KG1 (cell line): Measurements from ENCODE around the gene TTLL4.

Experiments
- DNase-seq: peaks from one replicate; lab custom pipeline; 2025; lab: John Stamatoyannopoulos, UW

The TTLL4 gene, protein sequence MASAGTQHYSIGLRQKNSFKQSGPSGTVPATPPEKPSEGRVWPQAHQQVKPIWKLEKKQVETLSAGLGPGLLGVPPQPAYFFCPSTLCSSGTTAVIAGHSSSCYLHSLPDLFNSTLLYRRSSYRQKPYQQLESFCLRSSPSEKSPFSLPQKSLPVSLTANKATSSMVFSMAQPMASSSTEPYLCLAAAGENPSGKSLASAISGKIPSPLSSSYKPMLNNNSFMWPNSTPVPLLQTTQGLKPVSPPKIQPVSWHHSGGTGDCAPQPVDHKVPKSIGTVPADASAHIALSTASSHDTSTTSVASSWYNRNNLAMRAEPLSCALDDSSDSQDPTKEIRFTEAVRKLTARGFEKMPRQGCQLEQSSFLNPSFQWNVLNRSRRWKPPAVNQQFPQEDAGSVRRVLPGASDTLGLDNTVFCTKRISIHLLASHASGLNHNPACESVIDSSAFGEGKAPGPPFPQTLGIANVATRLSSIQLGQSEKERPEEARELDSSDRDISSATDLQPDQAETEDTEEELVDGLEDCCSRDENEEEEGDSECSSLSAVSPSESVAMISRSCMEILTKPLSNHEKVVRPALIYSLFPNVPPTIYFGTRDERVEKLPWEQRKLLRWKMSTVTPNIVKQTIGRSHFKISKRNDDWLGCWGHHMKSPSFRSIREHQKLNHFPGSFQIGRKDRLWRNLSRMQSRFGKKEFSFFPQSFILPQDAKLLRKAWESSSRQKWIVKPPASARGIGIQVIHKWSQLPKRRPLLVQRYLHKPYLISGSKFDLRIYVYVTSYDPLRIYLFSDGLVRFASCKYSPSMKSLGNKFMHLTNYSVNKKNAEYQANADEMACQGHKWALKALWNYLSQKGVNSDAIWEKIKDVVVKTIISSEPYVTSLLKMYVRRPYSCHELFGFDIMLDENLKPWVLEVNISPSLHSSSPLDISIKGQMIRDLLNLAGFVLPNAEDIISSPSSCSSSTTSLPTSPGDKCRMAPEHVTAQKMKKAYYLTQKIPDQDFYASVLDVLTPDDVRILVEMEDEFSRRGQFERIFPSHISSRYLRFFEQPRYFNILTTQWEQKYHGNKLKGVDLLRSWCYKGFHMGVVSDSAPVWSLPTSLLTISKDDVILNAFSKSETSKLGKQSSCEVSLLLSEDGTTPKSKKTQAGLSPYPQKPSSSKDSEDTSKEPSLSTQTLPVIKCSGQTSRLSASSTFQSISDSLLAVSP

DNA sequence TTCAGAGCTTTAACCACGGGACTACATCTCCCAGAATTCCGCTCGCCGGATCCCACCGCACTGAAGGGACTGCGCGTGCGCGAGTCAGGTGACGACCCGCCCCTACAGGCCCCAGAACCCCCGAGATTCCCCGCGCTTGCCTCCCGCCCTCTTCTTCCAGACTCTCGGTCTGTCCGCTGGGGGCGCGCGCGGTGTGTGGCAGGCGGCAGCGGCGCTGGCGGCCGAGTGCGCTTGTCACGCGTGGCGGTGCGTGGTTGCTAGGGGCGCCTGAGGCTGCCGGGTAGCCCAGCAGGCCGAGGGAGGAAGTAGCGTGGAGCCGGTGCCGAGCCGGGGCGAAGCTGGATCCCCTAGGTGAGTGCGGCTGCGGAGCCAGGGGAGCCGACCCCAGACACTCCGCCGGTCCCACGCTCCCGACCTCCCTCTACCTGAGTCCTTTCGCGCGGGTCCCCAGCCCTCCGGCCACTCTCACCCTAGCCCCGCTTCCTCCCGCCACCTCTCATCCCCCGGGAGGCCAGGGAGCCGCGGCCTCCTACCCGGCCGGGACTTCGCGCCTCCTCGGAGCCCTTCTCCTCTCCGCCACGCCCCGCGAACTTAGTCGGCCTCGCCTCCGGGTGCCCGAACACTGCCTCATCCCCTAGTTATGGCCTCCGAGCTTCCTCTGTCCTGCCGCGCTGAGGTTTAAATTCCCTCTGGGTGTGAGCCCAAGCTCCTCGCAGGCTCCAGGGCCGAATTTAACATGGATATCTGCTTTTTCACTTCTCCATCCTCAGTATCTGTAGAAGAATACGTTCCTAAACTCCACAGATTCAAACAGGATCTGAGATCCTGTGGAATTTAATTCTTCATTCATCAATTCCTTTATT is at the start of gene TTLL4:
TTLL4 (plus strand) TSS at position 149 of the 863 bp plus-strand sequence. CDS start 26,842 bp downstream, outside the sequence.
- peak; percentile 90 for DNase-seq

DNA sequence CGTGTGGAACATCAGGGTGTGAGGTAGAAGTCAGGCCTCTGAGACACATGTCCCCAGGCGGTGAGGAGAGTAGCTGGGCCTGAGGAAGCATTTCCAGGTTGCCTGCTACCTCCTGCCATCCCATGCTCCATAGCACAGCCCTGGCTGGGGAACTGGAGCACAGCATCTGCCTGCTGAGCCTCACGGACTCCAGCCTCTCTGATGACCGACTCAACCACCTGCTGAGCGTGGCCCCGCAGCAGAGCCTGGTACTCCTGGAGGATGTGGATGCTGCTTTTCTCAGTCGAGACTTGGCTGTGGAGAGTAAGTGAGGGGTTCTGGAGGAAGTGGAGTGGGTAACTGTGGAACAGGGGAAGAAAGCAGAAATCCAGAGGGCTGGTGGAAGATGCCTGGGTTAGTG is 48.3 kb upstream of the TTLL4 start:
- DNase-seq, result no peak

DNA sequence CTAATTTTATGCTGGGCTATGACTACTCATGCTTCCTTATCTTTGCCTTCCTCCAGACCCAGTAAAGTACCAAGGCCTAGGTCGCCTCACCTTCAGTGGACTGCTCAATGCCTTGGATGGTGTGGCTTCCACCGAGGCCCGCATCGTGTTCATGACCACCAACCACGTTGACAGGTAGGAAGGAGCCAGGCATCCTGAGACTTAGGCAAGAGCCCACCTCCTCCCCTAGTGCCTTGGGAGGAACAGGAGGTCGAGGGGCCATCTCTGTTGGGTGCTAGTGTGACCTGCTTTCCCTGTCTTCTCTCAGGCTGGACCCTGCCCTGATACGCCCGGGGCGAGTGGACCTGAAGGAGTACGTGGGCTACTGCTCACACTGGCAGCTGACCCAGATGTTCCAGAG is 47.8 kb upstream of the TTLL4 start:
- DNase-seq, result no peak

DNA sequence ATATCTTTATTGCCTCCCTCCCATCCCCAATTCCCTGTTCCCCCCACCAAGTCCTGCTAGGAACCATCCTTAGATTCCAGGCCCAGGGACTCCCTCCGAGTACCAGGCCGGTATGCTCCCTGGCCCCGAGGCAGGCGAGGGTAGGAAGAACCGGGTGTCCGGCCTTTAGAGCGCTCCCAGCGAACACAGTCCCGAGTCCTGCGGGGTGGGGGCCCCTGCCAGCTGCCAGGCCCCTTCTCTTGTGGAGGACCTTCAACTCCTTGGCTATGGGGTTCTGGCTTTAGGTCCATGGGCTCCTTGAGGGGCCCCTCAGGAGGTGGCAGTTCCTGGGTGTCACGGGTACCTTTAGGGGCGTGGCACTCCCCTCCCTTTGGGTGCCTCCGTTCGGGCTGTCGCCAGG is 46.7 kb upstream of the TTLL4 start:
- no peak for DNase-seq

DNA sequence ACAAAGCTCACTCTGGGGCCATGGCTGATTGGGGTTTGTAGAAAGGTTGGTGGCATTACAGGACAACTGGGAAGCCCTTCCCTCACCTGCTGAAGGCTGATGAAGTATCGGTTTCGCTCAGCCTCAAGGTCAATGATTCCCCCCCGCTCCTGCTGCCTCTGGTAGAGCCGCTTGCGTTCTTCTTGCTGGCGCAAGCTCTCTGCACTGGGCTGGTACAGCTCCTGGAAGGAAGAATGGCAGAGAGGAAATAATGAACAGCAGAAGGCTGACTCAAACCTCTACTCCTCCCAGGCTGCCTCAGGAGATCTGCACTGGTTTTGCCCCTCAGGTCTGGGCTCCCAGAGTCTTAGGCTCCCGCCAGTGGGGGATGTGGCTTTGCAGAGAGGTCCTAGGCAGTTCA is 46.0 kb upstream of the TTLL4 start:
- no peak for DNase-seq

DNA sequence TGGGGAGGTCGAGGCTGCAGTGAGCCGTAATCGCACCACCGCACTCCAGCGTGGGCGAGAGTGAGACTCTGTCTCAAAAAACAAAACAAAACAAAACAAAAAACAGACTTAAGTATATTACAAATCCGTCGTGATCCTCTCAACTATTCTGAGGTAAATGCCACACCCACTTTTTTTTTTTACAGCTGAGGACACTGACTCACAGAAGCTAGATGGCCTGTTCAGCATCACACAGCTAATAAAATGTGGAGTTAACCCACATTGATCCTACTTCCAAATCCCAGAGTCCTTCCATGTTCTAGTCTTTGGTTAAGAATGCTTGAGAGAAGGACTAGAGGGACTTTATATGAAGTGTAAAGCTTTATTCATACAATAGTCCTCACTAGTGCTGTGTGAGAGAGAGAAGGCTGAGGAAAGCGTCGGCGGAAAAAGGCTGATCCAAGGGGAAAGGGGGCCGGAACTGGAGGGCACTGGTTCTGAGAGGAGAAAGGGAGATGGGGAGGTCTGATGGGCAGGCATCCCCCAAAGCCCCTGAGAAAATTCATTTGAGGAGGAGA is 39.5 kb upstream of the TTLL4 start:
- no peak for DNase-seq

DNA sequence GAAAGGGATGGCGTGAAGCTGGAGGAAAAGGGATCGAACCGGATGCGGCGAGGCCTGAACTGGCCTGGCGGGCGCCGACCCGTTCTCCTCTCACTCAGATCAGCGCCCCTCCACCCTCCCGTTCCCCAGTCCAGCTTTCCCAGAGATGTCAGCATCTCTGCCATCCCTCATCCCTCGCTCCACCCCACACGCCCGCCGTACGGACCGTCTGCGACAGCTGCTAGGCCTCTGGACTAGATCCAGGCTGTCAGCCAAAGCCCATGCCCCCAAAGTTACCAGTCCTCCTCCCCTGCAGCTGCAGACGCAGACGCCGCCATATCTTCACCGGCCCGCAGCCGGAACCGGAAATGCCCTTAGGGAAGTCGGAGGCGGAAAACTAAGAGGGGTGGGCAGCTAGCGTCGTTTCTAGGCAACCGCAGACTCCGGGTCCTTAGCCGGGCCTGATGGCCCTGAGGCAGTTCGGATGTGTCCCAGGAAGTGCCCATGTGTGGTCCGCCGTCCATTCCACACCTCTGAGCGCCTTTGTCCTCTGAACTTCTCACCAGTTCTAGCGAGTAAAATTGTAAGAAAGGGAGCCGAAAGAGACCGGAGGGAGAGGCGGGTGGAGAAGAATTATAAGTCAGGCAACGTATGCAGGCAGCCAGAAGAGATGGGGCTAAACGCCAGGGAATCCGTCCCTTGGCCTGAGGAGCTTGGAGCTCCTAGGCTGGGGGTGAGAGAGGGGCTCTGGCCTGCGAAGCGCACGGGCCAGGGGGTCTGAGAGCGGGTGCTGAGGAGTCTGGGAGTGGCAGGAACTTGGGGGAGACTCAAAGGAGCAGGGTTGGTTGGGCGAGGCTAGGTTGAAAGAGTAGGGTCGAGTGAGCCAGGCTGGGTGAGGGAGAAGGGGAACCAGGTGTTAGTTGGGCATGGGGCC is 38.7 kb upstream of the TTLL4 start, which contains the start of the genes RNF25 and STK36:
RNF25 (minus strand) TSS at position 349 of the 913 bp plus-strand sequence; CDS start at position 317, 32 bp downstream.
STK36 (plus strand) TSS at position 433 of the 913 bp plus-strand sequence. CDS start 744 bp downstream, outside the sequence.
- peak; percentile 52 for DNase-seq

DNA sequence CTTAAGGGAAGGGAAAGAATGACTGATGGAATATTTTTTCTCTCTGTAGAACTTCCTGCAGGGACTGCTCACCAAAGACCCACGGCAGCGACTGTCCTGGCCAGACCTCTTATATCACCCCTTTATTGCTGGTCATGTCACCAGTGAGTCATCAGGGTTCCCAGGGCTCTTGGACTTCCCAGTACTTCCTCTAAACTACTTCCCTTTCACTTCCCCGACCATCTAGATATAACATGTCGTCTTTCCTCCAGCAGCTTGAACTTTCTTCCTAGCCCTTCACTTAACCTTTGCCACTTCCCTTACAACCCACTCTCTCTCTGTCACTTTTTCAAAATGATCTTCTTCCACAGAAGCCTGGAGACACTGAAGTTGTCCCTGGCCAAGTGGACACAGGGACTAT is 31.5 kb upstream of the TTLL4 start:
- no peak for DNase-seq

DNA sequence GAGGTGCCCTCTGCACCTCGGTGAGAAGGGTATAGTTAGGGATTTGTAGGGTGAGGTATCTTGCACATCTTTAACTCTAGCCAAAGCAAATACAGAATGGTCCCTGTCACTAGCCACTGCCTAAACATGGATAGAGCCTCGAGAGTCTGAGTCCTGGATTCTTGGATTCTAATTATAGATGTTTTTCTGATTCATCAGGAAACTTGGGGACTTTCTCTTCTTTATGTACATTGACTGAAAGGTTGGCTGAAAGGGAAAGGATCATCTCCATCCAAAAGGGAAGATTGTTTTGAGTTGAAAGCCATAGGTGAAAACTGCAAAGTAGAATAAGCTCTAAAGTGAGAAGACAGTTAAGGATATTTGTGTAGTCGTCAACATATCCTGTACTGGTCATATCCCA is 30.6 kb upstream of the TTLL4 start:
- no peak for DNase-seq

DNA sequence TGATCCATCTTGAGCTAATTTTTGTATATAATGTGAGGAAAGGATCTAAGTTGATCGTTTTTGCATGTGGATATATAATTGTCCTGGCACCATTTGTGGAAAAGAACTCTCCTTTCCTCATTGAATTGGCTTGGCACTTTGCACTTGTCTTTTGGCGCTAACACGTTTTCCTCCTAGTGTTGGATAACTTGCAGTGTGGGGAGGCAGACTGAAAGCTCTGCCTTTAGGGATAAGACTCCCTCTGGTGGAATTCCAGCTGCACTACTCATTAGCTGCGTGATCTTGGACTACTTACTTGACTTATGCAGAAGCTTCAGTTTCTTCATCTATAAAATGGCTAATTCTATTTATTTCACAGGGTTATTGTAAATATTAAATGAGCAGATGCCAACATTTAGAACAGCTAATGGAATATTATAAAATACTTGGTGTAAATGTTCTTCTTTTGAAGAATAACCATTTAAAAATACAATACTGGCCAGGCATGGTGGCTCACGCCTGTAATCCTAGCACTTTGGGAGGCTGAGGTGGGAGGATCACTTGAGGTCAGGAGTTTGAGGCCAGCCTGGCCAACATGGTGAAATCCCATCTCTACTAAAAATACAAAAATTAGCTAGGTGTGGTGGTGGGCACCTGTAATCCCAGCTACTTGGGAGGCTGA is 23.1 kb upstream of the TTLL4 start:
- DNase-seq, result peak; percentile 28

DNA sequence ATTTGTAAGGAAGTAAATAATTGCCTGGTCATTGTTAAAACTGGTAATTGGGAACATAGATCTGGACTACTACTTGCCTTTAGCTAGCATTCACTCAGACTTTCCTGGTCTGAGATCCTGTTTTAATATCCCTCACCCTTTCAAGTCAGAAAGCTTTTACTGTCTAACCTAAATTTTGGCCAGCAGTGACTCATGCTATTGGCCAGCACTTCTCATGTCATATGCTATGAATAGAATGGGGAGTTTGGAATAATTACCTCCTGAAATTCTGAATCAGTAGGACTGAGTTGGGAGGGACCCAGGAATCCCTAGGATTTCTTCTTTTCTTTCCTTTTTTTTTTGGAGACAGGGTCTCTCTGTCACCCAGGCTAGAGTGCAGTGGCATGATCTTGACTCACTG is 19.4 kb upstream of the TTLL4 start:
- no peak for DNase-seq

DNA sequence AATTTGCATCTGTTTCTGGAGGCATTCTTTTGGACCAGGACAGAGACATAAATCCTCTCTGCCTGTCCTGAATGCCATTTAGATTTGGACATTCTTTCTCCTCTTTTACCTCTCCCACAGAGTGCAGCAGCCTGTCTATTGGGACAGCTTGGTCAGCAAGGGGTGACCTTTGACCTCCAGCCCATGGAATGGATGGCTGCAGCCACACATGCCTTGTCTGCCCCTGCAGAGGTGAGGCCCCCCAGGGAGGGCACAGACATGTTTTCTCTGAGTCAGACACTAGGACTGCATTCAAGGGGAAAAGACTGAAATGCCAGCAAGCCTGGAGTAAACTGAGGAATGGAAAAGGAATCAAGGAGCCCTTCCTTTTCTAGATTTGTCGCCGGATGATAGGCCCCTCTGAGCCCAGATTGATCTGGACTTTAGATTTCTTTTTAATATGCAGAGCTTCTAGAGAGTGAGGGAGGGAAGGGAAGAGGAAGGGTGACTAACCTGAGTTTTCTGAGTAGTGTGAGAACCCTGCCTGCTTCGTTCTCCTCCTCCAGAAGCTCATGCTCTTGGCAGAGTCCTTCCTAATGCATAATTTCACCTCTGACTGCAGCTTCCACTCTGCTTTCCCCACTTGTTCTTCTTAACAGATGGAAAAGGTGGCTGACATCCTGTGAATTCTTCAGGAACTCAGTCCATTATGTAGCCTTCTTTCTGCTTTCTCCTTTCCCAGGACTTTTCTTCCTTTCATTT is 16.1 kb upstream of the TTLL4 start:
- DNase-seq, result no peak

DNA sequence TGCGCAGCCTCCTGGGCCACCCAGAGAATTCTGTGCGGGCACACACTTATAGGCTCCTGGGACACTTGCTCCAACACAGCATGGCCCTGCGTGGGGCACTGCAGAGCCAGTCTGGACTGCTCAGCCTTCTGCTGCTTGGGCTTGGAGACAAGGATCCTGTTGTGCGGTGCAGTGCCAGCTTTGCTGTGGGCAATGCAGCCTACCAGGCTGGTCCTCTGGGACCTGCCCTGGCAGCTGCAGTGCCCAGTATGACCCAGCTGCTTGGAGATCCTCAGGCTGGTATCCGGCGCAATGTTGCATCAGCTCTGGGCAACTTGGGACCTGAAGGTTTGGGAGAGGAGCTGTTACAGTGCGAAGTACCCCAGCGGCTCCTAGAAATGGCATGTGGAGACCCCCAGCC is 11.8 kb upstream of the TTLL4 start:
- no peak for DNase-seq

DNA sequence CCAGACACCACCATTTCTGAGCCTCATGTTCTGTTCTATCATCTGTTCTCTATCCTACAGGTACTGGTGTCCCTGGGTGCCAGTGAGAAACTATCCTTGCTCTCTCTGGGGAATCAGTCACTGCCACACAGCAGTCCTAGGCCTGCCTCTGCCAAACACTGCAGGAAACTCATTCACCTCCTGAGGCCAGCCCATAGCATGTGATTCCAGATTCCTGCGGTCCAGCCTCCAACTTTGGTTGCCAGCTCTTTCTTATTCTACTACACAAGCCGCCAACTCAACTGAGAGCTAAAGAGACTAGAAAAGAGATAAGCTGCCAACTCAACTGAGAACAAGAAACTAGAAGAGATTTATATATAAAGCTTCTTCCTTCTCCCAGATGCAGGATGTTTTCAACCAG is 8.8 kb upstream of the TTLL4 start:
- no peak for DNase-seq

DNA sequence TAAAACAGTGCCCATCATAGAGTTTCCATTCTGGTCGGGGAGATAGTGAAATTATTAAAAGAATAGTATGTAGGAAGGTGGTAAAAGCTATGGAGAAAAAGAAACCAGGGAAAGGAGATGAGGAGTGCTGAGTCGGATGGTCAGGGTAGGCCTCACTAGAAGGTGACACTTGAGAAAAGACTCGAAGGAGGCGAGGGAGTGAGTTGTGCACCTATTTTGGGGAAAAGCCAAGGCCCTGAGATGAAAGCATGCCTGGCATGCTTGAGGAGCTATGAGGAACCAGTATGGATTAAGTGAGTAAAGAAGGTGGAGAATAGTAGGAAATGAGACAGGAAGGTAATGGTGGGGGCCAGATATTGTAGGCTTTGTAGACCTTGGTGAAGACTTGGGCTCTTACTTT is 7.3 kb upstream of the TTLL4 start:
- no peak for DNase-seq

DNA sequence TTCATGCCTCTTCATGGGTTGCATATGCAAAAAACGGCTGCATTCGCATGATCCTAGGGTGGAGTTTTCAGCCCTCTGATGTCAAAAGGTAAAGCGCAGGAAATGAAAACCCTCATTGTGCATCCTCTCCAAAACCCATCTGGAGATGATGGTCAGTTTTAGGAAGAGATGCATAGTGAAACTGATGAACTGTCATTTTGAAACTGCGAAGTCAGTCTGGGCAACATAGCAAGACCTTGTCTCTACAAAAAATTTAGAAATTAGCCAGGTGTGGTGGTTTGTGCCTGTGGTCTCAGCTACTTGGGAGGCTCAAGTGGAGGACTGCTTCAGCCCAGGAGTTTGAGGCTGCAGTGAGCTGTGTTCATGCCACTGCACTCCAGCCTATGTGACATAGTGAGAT is 2.5 kb upstream of the TTLL4 start:
- no peak for DNase-seq

DNA sequence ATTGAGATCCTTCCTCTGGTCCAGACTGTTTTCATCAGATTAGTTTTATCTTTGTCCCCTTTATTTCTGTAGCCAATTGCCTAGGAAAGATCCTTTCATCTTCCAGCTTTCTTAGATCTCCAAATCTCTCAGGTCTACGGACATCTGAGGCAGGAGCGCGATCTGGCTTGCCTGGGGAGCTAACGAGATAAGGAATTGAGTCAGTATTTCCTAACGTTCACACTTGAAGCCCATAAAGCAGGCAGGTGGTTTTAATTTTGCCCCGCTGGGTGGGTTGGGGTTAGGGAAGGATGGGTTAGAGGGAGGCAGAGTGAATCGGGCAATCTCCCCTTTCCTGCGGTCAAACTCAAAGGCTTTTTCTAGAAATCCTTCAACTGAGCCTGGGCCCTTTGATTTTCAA is 727 bp upstream of the TTLL4 start:
- no peak for DNase-seq

DNA sequence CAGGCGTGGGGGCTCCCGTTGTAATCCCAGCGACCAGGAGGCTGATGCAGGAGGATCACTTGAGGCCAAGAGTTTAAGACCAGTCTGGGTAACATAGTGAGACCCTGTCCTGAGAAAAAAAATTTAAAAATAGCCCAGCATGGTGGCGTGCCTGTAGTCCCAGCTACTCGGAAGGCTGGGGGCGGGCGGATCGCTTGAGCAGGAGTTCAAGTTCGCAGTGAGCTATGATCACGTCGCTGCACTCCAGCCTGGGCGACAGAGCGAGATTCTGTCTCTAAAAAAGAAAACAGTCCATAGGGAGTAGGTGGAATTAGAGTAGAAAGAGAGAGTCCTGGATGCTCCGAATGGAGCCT is 325 bp upstream of the TTLL4 start:
- DNase-seq, result no peak

DNA sequence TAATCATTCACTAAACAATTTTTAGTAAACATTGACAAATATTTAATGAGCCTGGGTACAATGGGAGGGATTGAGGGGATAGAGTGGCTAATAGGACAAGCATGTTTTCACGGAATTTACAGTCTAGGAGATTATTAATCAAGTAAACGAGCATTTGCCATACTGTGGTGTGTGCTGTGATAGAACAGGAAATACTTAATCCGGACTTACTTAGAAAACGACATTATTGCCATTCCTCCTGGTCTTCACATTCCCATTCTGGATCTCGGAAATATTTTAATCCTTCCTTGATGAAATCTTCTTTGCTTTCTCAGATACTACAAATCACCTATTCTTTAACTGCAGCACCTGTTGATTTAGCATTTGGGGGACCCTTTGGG is 905 bp downstream of the TTLL4 start:
- DNase-seq, result no peak
